Omental fat pad (tissue), 4 donors: ENCODE measurements around the gene CSAD. TPM values are rescaled to one million over a fixed set of nuclear protein-coding genes. Genes with fewer than 3 reads are reported as not detected.

Source experiments
- ATAC-seq: fragments of 150-250 bp; one replicate; pipeline ENCODE4 v1.9.1; 2016; ENCODE audit warnings: mild to moderate bottlenecking, moderate library complexity; ENCODE audit not compliant: low FRiP score
- DNase-seq: peaks from one replicate; pipeline ENCODE4 v3.0.0-alpha.2; 2019; ENCODE audit warnings: low spot score
- total RNA-seq, 4 donors: library from RNA; depleted of rRNA; stranded (reverse); fragments of >200 nt; gene quantifications; one replicate each; pipeline ENCODE4 v1.1.0, GENCODE V29; 2016
- TF ChIP-seq, protein P1 (sequence below), 3 donors: fragments of 450-650 bp; IDR thresholded peaks; one replicate each; pipeline ENCODE4 v1.5.1; 2016 to 2017; ENCODE audit warnings: antibody characterized with exemption in 3 of 3, mild to moderate bottlenecking in 3 of 3, moderate library complexity in 2 of 3

CSAD gene
- total RNA-seq, 4 donors from 2014 or later, result 71.1 to 118 (median 81.7) TPM

DNA sequence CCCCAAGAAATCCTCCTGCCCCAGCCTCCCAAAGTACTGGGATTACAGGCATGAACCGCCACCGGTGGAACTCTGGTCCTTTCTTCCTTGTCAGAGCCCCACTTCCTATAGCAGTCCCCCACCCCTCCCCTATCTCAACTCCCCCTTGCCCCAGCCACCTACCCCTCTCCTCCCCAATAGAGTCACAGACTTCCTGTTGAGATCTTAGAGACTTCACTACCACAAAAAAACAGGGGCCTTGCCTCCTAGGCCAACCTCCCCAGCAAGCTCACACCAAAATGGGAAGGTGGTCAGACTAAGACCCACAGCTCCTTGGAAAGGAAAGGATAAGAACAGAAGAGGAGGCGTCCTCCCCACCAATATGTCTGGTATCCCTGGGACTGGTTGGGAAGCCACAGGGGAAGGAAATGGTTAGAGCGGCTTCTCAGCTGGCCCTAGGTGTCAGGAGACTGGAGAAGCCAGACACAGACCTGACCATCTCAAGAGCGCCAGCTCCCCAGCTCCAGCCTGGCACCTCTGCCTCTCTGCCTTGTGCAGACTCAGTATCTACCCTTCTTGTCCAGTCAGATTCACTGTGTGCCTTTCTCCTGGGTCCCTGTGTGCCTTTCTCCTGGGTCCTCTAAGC lies 17.9 kb upstream of the CSAD start:
- no peak for ATAC-seq
- DNase-seq, result no peak
- TF ChIP-seq, protein P1, sequence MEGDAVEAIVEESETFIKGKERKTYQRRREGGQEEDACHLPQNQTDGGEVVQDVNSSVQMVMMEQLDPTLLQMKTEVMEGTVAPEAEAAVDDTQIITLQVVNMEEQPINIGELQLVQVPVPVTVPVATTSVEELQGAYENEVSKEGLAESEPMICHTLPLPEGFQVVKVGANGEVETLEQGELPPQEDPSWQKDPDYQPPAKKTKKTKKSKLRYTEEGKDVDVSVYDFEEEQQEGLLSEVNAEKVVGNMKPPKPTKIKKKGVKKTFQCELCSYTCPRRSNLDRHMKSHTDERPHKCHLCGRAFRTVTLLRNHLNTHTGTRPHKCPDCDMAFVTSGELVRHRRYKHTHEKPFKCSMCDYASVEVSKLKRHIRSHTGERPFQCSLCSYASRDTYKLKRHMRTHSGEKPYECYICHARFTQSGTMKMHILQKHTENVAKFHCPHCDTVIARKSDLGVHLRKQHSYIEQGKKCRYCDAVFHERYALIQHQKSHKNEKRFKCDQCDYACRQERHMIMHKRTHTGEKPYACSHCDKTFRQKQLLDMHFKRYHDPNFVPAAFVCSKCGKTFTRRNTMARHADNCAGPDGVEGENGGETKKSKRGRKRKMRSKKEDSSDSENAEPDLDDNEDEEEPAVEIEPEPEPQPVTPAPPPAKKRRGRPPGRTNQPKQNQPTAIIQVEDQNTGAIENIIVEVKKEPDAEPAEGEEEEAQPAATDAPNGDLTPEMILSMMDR (IDR thresholded peaks at IDR 0.05), result no peak

- no peak for ATAC-seq
- TF ChIP-seq, protein P1 (IDR thresholded peaks at IDR 0.05), result no peak
- DNase-seq, result no peak
Measured at GRCh38 chr12:53197011-53197640, 16.4 kb upstream of the CSAD start.

GRCh38 chr12:53196486-53196885 lies 15.8 kb upstream of the CSAD start:
- no peak for ATAC-seq
- TF ChIP-seq, protein P1 (IDR thresholded peaks at IDR 0.05), result no peak
- no peak for DNase-seq

DNA sequence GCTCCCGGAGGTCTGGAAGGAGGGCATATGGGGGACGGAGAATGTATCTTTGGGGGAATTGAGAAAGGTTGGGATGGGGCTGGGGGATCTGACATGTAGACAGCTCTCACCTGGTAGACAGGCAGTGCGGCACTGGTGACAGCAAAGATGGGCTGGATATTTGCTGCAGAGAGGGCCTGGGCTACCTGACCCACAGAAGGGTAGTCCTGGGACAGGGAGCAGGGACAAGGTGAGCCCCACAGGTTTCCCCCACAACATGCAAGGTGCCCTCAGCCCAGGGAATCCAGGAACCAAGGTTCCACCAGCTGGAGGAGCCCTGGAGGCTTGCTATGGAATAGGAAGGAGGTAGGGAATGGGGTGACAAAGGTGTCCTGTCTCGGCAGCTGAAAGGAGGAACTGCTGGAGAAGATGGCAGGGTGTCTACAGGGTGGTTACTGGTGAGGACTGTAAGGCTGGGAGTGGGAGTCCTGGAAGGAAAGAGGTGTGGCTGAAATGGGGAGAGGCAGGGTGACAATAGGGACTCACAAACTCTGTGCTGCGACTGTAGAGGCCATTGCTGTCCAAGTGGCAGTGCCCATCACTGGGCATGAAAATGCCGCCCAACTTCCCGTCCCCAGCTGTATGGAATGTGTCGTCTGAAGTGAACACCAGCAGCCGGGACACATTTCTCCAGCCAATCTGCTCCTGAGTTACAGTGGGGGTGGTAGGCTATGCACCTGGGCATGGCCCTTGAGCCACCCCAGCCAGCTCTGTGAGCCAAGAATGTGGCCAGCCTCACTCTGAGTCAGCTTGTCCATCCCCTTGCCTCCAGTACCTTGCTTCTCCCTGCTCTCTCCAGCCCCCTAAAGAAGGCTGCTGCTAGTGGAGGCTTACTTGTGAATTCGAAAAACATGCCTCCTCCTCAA lies 15.0 kb upstream of the CSAD start:
- TF ChIP-seq, protein P1 (IDR thresholded peaks at IDR 0.05), result no peak
- DNase-seq, result no peak
- ATAC-seq, result no peak

DNA sequence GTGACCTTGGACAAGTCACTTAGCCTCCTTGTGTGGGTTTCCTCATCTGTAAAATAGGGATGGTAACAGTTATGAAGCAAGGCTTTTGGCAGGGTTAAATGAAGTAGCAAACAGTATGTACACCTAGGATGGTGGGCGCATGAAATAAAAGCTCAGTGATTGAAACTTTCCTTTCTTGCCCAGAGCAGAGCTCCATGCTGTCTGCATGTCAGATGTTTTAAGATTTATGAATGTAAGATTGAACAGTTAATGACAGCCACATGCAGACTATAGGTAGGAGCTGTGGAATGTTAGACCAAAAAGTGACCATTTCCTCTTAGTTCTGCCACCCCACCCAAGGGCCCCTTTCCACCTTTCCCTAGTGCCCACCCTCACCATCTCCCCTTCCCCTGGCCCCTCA lies 14.2 kb upstream of the CSAD start:
- no peak for ATAC-seq
- TF ChIP-seq, protein P1 (IDR thresholded peaks at IDR 0.05), result no peak
- DNase-seq, result no peak

- TF ChIP-seq, protein P1 (IDR thresholded peaks at IDR 0.05), result no peak
- ATAC-seq (no peak), DNase-seq (no peak)
Measured at GRCh38 chr12:53193985-53194716, 13.4 kb upstream of the CSAD start.
